ENCODE measurements around the gene PLEKHF1. TPM values are rescaled to one million over a fixed set of nuclear protein-coding genes. Genes with fewer than 3 reads are reported as not detected.

PLEKHF1 gene
- total and polyA plus RNA-seq, 2 experiments from 2014 or later, result 10.1 to 25.1 TPM

- no peaks in the 10 kb centered on the region for H3F3A ChIP-seq (replicated peaks; ENCODE audit: low read depth)
- no peak overlapping the region for H2AFZ ChIP-seq
- no peak for ATAC-seq
- no peaks in the 10 kb centered on the region for H3K27me3 ChIP-seq (ENCODE audit: insufficient read depth)
- no peaks in the 10 kb centered on the region for H3K9me2 ChIP-seq (ENCODE audit: insufficient read depth)
- no peak for DNase-seq (ENCODE audit: low spot score)
- H3K4me1 ChIP-seq (ENCODE audit: insufficient read depth), result no peaks in the 10 kb centered on the region
- H4K20me1 ChIP-seq (replicated peaks; ENCODE audit: insufficient read depth), result no peaks in the 10 kb centered on the region
- no peaks in the 10 kb centered on the region for H3K36me3 ChIP-seq (ENCODE audit: insufficient read depth)
- Mint-ChIP-seq H3K4me1 (no peaks in the 10 kb centered on the region), H3K4me3 (no peak overlapping the region), H3K36me3 (ENCODE audit: low read depth) (peaks cover 22% of the 10 kb centered on the region), H3K27ac (no peak overlapping the region), H3K27me3 (ENCODE audit: insufficient read depth, low read depth, poor library complexity) (peaks cover 10% of the 10 kb centered on the region), H3K9me3 (no peaks in the 10 kb centered on the region)
- no peak overlapping the region for H3K4me3 ChIP-seq
- no peak overlapping the region for H3K4me2 ChIP-seq
- no peak for TF ChIP-seq ETS1 (IDR thresholded peaks at IDR 0.05)
- TF ChIP-seq CREB1 (CRISPR knock-in tag; IDR thresholded peaks at IDR 0.05; ENCODE audit: low read depth), result no peak
- TF ChIP-seq REST (IDR thresholded peaks at IDR 0.05; ENCODE audit: unreplicated experiment), result no peak
- TF ChIP-seq POLR2AphosphoS5 (IDR thresholded peaks at IDR 0.05; ENCODE audit: low read depth), result no peak
- TF ChIP-seq ZNF331 (CRISPR knock-in tag; IDR thresholded peaks at IDR 0.05; ENCODE audit: low read depth), result no peak
- no peak for TF ChIP-seq NANOG (IDR thresholded peaks at IDR 0.05; ENCODE audit: borderline replicate concordance)
- TF ChIP-seq JUNB (IDR thresholded peaks at IDR 0.05; ENCODE audit: unreplicated experiment), result no peak
- TF ChIP-seq ZNF114 (CRISPR knock-in tag; IDR thresholded peaks at IDR 0.05), result no peak
- no peak for TF ChIP-seq ZNF462 (CRISPR knock-in tag; IDR thresholded peaks at IDR 0.05)
- TF ChIP-seq STAT1 (IDR thresholded peaks at IDR 0.05; ENCODE audit: unreplicated experiment), result no peak
- no peak for TF ChIP-seq EZH2phosphoT487 (IDR thresholded peaks at IDR 0.05; ENCODE audit: unreplicated experiment)
- no peak for TF ChIP-seq CTCF (conservative IDR thresholded peaks at IDR 0.05; ENCODE audit: low read depth in 2 of 2)
- TF ChIP-seq EZH2 (IDR thresholded peaks at IDR 0.05; ENCODE audit: low read depth, unreplicated experiment), result no peak
- H3K79me2 ChIP-seq (replicated peaks; ENCODE audit: insufficient read depth), result no peaks in the 10 kb centered on the region
- no peak overlapping the region for H3K27ac ChIP-seq (ENCODE audit: low read depth)
Observed at GRCh38 chr19:29618434-29618833, 46.8 kb upstream of the PLEKHF1 start.

Measured in GM23338 (cell line).